Measurements from ENCODE around the gene MEI1. TPM values are rescaled to one million over a fixed set of nuclear protein-coding genes. Genes with fewer than 3 reads are reported as not detected.

The MEI1 gene
- total RNA-seq, 4 donors from 2014 or later, result 0.29 TPM; not detected in 3

DNA sequence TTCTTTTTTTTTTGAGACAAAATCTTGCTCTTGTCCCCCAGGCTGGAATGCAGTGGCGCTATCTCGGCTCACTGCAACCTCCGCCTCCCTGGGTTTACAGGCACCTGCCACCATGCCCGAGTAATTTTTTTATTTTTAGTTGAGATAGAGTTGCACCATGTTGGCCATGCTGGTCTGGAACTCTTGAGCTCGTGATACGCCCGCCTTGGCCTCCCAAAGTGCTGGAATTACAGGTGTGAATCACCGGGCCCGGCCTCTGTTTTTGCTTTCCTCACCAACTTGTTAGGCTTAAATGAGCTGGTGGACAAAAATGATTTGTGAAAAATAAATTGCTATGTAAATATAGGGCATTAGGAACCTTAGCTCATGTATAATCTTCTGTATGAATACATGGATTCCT, 3.5 kb downstream of the MEI1 start:
- DNase-seq, result no peak
- Histone ChIP-seq H3K36me3 (no peaks in the 10 kb centered on the region), H3K9me3 (no peaks in the 10 kb centered on the region), H3K27ac (no peak overlapping the region), H3K4me3 (no peak overlapping the region), H3K27me3 (no peaks in the 10 kb centered on the region), H3K4me1 (peaks cover 4% of the 10 kb centered on the region in 2 donors)
- no peak for ATAC-seq
- in situ Hi-C loops (cut with MboI; ENCODE audit: low sequenced_read_pairs in 4 of 4), result no loop called here
- intact Hi-C loops (cut with DNase I; ENCODE audit: low total_unique reads), result no loop called here
- TF ChIP-seq, protein P1, sequence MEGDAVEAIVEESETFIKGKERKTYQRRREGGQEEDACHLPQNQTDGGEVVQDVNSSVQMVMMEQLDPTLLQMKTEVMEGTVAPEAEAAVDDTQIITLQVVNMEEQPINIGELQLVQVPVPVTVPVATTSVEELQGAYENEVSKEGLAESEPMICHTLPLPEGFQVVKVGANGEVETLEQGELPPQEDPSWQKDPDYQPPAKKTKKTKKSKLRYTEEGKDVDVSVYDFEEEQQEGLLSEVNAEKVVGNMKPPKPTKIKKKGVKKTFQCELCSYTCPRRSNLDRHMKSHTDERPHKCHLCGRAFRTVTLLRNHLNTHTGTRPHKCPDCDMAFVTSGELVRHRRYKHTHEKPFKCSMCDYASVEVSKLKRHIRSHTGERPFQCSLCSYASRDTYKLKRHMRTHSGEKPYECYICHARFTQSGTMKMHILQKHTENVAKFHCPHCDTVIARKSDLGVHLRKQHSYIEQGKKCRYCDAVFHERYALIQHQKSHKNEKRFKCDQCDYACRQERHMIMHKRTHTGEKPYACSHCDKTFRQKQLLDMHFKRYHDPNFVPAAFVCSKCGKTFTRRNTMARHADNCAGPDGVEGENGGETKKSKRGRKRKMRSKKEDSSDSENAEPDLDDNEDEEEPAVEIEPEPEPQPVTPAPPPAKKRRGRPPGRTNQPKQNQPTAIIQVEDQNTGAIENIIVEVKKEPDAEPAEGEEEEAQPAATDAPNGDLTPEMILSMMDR (IDR thresholded peaks at IDR 0.05 in 4 of 5, conservative IDR thresholded peaks at IDR 0.05 in 1 of 5), result no peak
- TF ChIP-seq POLR2A (IDR thresholded peaks at IDR 0.05), result no peak

DNA sequence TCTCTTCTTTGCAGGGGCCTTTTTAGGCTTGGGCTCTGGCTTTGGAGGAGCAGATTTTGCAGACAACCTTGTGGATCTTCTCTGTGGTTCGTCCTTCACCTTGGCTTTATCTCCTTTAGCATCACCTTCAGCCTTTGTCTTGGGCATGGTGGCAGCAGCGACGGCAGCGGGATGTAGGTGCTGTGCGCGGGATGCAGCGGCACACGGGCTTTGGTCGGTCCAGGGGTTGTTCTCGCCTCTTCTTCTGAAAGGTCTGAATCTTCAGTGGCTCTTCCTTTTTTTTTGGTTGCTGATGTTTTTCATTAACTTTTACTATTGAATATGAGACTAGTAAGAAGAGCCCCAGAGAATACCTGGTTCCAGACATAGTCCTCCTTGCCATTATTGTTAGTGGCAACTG, 10.0 kb downstream of the MEI1 start:
- intact Hi-C loops (cut with DNase I; ENCODE audit: low total_unique reads) (no loop called here), in situ Hi-C loops (cut with MboI; ENCODE audit: low sequenced_read_pairs in 4 of 4) (no loop called here)
- H3K27me3 ChIP-seq, result no peaks in the 10 kb centered on the region
- H3K4me1 ChIP-seq, result no peaks in the 10 kb centered on the region
- DNase-seq (no peak), ATAC-seq (no peak)
- H3K9me3 ChIP-seq, result no peaks in the 10 kb centered on the region
- no peaks in the 10 kb centered on the region for H3K36me3 ChIP-seq
- H3K4me3 ChIP-seq, result no peak overlapping the region
- TF ChIP-seq, protein P1 (IDR thresholded peaks at IDR 0.05 in 4 of 5, conservative IDR thresholded peaks at IDR 0.05 in 1 of 5), result no peak
- TF ChIP-seq POLR2A (IDR thresholded peaks at IDR 0.05), result no peak
- H3K27ac ChIP-seq, result no peak overlapping the region

DNA sequence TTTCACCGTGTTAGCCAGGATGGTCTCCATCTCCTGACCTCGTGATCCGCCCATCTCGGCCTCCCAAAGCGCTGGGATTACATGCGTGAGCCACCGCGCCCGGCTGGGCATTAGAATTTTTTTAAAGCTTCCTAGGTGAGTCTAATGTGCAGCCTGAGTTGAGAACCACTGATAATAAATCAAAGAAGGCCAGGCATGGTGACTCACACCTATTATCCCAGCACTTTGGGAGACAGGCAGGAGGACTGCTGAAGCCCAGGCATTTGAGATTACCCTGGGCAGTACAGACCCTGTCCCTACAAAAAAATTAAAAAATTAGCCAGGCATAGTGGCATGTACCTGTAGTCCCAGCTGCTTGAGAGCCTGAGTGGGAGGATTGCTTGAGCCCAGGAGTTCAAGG, 13.7 kb downstream of the MEI1 start:
- no peak for ATAC-seq
- H3K36me3 ChIP-seq, result no peaks in the 10 kb centered on the region
- intact Hi-C loops (cut with DNase I; ENCODE audit: low total_unique reads) (no loop called here), in situ Hi-C loops (cut with MboI; ENCODE audit: low sequenced_read_pairs in 4 of 4) (no loop called here)
- H3K27ac ChIP-seq, result no peak overlapping the region
- H3K27me3 ChIP-seq, result no peaks in the 10 kb centered on the region
- TF ChIP-seq, protein P1 (IDR thresholded peaks at IDR 0.05 in 4 of 5, conservative IDR thresholded peaks at IDR 0.05 in 1 of 5), result no peak
- no peak for TF ChIP-seq POLR2A (IDR thresholded peaks at IDR 0.05)
- H3K4me1 ChIP-seq, result no peaks in the 10 kb centered on the region
- H3K9me3 ChIP-seq, result no peaks in the 10 kb centered on the region
- DNase-seq, result no peak
- no peak overlapping the region for H3K4me3 ChIP-seq

DNA sequence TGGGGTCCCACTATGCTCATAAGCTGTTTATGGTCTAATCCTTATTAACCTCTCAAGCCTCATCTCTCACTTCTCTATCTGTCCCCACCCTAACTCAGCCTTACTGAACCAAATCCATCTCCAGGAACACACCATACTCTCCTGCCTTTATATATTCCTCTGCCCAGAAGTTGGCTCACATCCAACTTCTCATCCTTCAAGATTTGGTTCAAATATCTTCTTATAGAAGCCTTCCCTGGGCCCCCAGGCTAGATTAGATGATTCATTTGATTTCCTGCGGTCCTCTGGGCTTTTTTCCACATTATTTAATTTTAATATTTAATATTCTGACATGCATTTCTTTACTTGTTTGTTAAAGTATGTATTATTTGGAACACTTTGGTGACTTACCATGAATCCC, 23.2 kb downstream of the MEI1 start:
- DNase-seq (no peak), ATAC-seq (no peak)
- in situ Hi-C loops (cut with MboI; ENCODE audit: low sequenced_read_pairs in 4 of 4), result no loop called here
- no peak overlapping the region for H3K4me3 ChIP-seq
- H3K4me1 ChIP-seq, result no peaks in the 10 kb centered on the region
- no peak overlapping the region for H3K27ac ChIP-seq
- H3K9me3 ChIP-seq, result no peaks in the 10 kb centered on the region
- no peaks in the 10 kb centered on the region for H3K36me3 ChIP-seq
- intact Hi-C loops (cut with DNase I; ENCODE audit: low total_unique reads), result no loop called here
- H3K27me3 ChIP-seq, result no peaks in the 10 kb centered on the region
- no peak for TF ChIP-seq POLR2A (IDR thresholded peaks at IDR 0.05)
- TF ChIP-seq, protein P1 (IDR thresholded peaks at IDR 0.05 in 4 of 5, conservative IDR thresholded peaks at IDR 0.05 in 1 of 5), result no peak

DNA sequence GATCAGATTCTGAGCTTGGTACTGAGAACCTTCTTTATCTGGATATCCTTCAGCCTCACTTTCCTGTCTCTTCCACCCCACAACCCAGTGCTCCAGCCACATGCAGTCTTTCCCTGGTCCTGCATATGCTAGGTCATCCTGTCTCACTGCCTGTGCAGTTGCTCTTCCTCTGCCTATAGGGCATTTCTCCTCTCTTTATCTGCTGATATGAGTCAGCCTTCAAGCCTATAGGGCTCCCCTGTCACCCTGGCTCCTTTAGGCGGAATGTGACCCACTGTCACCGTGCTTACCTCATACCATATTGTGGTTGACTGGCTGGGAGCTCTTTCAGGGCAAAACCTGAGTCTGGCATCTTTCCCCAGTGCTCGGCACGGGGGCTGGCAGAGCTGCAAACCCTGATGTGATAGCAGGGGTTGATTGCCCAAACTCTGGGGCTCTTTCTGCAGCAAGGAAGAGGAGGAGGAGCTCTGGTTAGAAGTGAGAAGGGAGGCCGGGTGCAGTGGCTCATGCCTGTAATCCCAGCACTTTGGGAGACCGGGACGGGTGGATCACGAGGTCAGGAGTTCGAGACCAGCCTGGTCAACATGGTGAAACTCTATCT, 26.3 kb downstream of the MEI1 start:
- ATAC-seq (no peak), DNase-seq (no peak)
- Histone ChIP-seq H3K27ac (no peak overlapping the region), H3K27me3 (no peaks in the 10 kb centered on the region), H3K4me3 (no peak overlapping the region), H3K9me3 (no peaks in the 10 kb centered on the region), H3K36me3 (no peaks in the 10 kb centered on the region), H3K4me1 (no peaks in the 10 kb centered on the region)
- in situ Hi-C loops (cut with MboI; ENCODE audit: low sequenced_read_pairs in 4 of 4) (no loop called here), intact Hi-C loops (cut with DNase I; ENCODE audit: low total_unique reads) (no loop called here)
- TF ChIP-seq, protein P1 (IDR thresholded peaks at IDR 0.05 in 4 of 5, conservative IDR thresholded peaks at IDR 0.05 in 1 of 5), result no peak
- no peak for TF ChIP-seq POLR2A (IDR thresholded peaks at IDR 0.05)

Data from gastrocnemius medialis (tissue), 4 donors.